HG03064 (cell line): ENCODE measurements around the gene ARHGAP24.

ENCODE experiments used
- ATAC-seq: cut with Tn5 transposase; IDR thresholded peaks from one replicate; pipeline ENCODE4 v1.9.1; 2021; ENCODE audit warnings: low read depth; ENCODE audit not compliant: unreplicated experiment

ARHGAP24 gene

DNA sequence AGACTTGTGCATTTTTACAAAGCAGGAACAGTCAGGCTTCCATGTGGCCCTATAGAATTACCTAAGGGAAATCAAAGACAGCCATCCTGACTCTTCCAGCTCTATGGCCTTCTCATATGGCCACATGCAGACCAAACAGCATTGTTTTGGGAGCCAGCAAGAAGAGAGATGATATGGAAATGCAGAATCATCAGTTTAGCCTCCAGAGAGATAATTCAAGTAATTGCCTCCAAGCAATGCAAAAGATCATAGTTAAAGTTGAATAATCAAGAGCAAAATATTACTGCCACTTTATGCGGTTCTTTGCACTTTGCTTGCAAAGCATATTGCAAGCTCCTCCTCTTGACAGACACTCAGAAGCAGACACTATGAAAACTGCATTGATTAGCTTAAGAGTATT lies 207.4 kb downstream of the ARHGAP24 start:
- no peak for ATAC-seq

DNA sequence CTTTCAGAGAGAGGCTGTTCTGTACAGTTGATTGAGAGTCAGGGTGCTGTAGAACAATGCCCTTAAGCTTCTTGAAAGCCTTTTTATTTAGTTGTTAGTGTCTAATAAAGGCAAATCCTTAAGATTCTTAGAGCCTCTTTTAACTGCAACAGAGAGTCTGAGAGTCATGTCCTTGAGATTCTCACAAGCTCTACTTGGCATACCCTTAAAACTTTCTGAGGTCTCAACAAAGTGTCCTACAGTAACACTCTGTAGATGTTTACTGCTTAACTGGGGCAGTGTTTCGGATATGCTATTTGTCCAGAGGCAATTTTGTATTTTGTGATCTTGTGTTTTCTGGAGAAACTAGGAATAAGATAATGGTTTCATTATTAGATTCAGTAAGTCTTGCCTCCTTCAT lies 209.7 kb downstream of the ARHGAP24 start:
- ATAC-seq, result no peak

DNA sequence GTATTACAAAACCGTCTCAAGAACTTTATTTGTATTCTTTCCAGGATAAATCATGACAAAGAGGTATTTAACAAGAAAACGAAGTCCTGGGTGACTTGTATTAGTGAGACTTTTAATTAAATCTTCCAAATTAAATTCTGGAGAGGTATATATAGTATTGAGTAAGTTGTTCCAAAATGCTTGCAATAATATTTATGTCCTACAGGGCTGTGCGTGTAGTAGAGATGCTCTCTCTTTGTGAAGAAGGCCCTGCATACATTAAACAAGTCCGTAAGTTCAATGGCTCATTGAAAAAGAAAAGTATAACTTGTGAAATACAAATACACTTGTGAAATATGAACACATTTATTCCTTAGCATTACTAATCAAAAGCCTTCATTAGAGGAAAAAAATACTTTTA lies 211.4 kb downstream of the ARHGAP24 start:
- no peak for ATAC-seq

DNA sequence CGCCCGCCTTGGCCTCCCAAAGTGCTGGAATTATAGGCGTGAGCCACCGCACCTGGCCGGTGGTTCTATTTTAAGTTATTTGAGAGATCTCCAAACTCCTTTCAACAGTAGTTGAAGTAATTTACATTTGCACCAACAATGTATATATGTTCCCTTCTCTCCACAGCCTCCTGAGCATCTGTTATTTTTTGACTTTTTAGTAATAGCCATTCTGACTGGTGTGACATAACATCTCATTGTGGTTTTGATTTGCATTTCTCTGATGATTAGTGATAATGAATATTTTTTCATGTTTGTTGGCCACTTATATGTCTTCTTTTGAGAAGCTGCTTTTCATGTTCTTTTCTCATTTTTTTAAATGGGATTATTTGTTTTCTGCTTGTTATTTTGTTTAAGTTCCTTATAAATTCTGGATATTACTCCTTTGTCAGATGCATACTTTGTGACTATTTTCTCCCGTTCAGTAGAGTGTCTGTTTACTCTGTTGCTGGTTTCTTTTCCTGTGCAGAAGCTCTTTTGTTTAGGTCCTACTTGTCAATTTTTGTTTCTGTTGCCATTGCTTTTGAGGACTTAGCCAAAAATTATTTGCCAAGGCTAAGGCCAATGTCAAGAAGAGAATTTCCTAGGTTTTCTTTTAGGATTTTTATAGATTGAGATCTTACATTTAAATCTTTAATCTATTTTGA lies 213.2 kb downstream of the ARHGAP24 start:
- ATAC-seq, result no peak

DNA sequence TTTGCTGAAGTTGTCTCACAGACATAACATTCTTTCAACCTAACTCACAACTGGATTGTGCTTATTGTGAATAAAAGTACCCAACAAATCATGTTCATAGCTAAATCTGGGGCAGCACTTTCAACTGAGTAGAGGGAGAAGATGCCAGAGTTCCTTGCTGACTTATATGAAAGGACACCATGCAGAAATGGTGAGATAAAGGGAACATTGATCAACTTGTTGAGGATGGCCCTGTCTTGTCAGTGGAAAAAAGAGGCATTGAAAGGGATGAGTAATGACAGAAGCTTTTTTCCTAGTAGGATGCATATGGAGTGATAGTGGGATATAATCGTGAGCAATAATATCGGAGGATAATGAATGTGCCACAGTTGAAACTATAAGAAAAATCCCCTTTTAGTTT lies 221.7 kb downstream of the ARHGAP24 start:
- ATAC-seq, result no peak

DNA sequence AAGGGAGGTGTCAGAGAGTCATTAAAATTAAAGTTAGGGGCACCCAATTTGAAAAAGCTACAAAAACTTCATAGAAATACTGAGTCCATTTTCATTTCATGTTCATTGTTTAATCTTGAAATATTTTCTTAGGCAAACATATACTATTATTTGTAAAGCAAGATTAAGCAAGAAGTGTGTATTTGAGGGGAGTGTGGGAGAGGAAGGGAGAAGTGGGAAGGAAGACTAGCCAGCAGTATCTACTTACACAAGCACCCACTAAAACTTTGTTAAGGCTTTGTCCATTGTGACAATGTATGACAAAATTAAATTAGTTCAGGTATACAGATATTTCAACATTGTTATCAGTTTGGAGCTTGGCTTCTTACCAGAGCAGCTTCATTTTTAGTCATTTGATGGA lies 222.9 kb downstream of the ARHGAP24 start:
- ATAC-seq, result no peak

DNA sequence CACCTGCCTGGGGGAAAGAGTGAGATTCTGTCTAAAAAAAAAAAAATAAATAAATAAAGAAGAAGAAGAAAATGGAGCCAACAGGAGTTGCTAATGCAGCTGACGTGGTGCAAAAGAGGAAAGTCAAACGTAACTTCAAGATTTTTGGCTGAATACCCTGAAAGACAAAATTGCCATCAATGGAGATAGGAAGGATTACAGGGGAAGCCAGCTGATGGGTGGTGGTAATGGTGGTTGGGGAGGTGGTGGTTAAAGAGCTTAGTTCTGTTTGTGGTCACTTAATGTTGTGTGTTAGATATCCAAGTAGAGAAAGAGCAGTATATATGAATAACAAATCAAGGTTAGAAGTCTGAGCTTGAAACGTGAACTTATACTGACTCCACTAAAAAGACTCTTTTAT lies 225.4 kb downstream of the ARHGAP24 start:
- no peak for ATAC-seq

DNA sequence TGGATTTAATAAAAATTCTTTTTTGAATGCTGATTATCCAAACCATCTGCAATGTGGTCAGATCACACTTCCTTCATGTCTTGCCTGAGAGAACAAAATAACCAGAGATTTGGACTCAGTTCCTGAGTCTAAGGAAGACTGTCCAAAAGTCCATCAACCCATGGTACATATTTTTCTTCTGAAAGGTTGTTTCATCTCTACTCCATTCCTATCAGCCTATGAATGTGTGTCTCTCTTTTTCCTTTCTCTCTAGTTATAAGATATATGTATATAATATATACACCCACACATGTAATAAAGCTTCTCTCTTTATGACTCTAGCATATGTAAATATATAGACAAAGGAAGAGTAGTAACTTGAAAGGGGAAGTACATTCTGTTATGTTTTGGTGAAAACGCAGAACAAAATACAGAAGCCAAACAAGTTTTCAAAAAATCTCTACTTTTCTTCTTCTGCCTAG lies 226.9 kb downstream of the ARHGAP24 start:
- ATAC-seq, result peak; percentile 98

DNA sequence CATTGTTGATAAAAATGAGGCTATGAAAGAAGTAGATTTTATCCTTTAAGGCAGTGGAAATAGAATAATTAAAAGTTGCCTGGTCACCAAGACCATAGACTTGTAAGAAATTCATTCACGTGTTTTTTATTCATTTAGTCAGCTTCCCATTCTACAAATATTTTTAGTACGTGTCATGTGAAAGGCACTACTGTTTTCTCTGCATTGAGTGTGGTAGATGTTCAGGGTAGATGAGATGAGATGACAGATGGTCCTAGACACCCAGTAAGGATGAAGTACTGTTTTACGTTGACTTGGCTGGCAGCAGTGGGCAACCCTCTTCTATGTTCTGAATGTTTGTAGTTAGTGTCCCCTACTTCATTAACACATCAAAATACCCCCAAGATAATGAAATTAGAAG lies 228.1 kb downstream of the ARHGAP24 start:
- ATAC-seq, result no peak

DNA sequence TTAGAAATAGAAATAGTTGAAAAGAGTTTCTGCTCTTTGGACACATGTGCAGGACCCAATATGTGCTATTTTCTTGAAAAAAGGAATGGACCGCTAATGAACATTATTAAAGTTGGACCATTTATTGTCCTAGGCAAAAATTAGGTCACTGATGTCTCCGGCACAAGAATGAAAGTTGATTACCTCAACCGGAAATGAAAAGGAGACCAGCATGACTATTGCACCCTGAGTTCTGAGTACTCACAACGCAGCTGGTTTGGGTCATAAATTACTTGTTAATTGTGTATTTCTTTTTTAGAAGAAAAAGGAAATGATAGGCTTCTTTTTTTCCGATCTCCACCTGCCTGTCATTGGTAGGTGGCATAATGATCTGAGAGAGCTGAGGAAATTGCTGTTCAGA lies 232.7 kb downstream of the ARHGAP24 start:
- ATAC-seq, result no peak

DNA sequence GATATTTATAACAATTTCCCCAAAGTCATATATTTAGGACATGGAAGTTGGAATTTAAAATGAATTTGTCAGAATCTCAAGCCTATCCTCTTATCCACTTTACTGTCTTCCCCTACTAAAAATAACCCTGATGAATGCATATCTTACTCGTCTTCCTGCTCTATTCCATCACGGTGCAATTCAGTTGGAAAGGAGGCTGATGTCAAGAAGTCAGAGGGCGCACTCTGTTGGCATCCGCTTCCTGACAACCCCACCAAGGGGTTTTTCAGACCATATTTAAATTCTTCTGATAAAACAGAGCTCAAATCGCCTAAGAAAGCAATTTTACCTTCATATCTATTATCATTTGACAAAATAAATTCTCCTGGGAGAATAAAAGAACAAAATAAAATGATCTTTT lies 233.5 kb downstream of the ARHGAP24 start:
- ATAC-seq, result no peak

DNA sequence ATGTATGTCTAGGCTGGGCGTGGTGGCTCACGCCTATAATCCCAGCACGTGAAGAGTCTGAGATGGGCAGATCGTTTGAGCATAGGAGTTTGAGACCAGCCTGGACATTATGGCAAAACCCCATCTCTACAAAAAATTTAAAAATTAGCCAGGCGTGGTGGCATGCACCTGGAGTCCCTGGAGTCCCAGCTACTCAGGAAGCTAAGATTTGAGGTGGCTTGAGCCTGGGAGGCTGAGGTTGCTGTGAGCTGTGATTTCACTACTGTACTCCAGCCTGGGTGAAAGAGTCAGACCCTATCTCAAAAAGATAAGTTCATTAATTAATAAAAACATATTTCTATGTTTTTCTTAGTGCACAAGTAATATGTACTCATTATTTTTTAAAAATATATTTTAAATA lies 238.1 kb downstream of the ARHGAP24 start:
- ATAC-seq, result no peak

DNA sequence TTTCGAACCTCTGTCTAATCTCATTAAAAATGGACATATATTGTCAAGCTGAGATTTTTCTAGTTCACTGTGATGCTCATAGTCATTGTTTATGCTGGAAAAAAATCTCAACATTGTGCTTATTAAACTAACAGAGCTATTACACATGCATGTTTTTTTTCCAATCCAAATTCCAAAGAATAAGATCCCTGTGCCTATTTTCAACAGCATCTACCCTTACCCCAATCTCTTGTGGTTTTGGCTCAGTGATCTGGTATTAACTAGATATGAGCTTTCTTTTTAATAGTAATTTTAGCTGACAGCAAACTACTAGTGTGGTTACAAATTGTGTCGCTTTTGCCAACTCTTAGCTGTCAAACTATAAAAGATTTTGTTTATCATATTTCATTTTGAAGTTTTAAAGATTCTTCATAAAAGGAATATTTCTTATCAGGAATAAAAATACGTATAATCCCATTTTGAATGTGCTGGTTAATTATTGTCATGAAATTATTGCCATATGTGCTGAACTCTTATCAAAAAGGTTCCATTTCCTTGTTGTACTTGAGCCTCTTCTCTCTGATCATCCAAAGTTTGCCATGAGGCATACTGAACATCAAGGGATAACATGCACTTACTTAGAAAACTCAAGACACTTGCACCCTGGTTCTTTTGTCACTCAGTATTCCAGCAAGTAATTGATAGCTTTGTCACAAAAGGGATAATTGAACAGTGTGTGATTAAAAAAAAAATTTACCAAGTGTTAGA lies 241.2 kb downstream of the ARHGAP24 start:
- ATAC-seq, result no peak

DNA sequence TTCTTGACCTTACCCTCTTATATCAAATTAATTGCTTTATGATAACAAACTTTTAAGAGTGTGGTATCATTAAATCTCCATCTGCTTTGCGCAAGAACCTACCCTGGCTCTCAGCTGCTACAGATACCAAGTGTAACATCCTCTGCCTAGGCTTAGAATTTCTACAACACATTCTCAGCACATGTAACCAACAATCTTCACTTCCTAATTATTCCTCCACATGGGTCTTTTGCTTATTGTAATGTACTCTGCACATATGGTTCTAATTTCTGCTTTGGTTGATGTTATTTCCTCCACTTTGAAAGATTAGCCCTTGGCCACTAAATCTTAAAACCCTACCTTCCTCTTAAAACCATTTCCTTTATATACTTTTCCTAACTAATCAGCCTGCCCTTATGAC lies 242.4 kb downstream of the ARHGAP24 start:
- no peak for ATAC-seq

DNA sequence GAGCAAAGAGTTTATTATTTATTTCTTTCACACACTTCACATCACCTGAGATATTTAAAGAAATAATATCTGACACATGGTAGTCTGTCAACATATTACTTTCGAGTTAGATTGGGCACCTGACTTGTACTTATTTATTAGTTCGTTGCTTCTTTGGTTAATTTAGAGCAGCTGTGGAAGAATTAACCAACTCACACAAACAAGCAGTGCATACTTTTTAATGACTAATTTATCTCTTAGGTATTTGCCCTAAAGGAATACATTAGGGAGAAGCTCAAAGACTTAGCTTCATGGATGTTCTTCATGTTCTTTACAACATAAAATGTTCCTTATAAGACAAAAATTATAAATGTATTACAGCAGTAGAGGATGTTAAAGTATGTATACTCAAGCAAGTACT lies 242.9 kb downstream of the ARHGAP24 start:
- ATAC-seq, result no peak

DNA sequence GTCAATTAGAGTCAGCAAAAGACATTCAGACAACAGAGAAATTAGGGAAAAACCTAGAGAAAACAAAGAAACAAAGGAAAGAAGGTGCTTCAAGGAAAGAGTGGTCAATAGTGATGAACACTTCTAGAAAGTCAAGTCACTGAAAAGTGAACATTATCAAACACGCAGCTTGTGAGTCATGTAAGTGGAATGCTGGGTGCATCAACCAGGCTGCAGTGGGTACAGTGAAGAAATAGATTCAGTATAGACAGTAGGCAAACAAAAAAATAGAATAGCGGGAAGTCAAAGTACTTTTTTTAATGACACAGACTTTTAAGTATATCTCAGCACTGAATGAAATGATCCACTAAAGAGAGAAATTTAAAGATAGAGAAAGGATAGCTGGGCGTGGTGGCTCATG lies 245.8 kb downstream of the ARHGAP24 start:
- ATAC-seq, result no peak

DNA sequence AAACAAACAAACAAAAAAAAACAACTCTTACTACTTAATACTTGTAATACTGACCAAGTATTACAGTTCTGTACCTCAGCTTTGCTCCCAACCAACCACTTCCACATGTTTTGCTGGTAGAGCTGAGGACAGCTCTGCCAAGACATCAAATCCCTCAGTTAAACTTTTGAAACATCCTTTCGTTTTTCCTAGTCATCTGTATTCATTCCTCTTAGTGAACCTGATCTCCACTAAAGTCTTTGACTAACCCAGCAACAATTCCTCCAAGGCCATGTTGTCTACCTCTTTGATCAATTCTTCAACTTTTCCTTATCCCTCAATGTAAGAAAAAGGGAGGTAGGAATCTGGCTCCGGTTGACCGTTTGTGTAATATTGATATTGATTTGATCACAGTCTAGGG lies 247.5 kb downstream of the ARHGAP24 start:
- ATAC-seq, result no peak

DNA sequence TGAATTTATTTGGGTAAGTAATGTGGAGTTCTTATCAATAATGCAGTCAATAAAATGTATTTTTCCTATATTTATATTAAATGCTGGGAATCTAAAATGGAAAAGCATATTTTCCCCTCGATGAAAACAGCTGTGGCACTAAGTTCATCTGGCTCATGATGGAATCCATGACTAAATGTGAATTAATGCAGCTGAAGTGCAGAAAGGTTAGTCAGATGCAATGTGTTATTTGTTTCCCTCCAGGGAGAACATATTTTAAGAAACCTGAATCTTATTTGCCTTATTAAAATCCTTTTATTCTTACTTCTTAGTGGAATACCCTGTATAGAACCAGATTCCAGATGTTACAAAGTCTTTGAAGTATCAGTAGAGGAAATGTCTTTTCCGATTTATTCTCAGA lies 247.9 kb downstream of the ARHGAP24 start:
- no peak for ATAC-seq

DNA sequence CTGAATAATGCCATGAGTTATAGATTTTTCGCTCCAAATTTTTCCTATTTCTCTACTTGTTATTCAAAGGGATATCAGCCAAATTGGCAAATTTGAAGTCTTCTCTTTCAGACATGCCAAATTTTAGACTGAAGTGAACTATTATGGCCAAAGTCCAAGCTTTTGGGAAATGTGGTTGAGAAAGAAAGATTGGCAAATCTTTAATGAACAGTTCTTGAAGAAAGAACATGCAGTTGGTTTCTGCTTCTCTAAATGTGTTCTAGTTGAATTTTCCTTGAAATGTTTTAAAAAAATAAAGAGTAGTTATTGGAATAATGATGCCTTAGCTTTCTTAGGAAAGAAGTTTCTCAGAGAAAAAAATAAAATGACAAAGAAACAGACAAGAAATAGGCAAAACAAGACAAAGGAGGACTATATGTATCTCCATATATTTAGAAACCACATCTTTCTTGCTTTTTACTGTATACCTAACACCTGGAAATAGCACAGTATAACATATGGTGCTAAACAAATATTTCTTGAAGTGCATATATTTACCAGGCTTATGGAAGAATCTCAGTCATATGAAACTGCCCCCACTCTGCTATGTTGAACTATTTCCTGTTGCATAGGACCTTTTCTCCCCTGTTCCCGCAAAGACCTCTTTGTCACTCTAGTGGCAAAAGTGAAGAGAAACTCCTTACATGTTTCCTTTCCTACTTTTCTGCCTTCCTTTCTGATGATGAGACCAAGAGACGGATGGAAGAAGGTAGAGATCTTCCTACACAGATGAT lies 250.0 kb downstream of the ARHGAP24 start:
- no peak for ATAC-seq

DNA sequence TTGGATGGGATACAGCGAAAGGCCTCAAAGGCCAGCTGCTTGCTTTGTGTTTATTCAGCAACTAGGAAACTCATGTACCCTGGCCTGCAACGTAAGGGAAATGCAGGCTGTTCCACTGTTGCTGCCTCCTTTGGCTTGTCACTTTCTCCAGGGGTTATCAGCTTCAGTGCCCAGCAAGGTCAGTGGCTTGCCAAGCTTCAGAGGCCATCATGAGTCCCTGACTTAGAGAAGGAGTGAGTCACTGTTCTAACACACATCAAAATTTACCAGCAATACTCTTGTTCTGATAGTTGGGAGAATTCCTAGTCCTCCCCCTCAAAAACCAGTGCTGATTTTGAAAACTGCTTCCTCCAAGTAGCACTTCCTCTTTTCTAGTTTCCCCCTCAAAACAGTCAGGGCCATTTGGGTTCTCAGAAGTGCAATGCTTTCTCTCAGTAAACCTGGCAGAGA lies 250.8 kb downstream of the ARHGAP24 start:
- peak; percentile 75 for ATAC-seq

DNA sequence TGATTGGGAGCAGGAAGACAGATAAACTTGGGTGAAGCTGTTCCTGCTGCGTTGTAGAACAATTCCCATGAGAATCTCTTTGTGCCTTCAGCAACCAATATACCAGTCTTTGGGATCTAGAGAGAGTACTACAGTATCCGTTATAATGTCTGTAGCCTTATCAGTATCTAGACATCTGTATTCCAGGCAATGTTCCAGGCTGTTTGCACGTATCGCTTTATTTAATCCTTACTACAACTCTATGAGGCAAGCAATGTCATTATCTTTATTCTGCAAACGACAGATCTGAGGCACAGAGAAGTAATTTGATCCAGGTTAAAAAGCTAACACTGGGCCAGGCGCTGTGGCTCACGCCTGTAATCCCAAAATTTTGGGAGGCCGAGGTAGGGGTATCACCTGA lies 251.6 kb downstream of the ARHGAP24 start:
- ATAC-seq, result no peak
